Brain microvascular endothelial cell (primary cell): ENCODE measurements around the gene BCL7C.

Experiments
- DNase-seq: peaks from one replicate; pipeline ENCODE4 v3.0.0-alpha.2; 2020
- H3K27ac ChIP-seq: fragments of 250-450 bp; sonication (Bioruptor Pico); 2 replicates; pipeline ENCODE4 v1.5.1; 2020; ENCODE audit warnings: mild to moderate bottlenecking, moderate library complexity
- H3K27me3 ChIP-seq: fragments of 250-450 bp; sonication (Bioruptor Pico); replicated peaks from 2 replicates; pipeline ENCODE4 v1.5.1; 2020; ENCODE audit warnings: mild to moderate bottlenecking
- H3K36me3 ChIP-seq: fragments of 250-450 bp; sonication (Bioruptor Pico); replicated peaks from 2 replicates; pipeline ENCODE4 v1.5.1; 2020; ENCODE audit warnings: mild to moderate bottlenecking
- H3K4me3 ChIP-seq: 2 replicates; pipeline ENCODE4 v1.5.1; 2011; ENCODE audit warnings: low read depth, mild to moderate bottlenecking, control low read depth, low read length, moderate library complexity
- CTCF ChIP-seq: IDR thresholded peaks from 2 replicates; pipeline ENCODE4 v1.5.1; 2011; ENCODE audit warnings: low read depth, mild to moderate bottlenecking, moderate library complexity, low read length, control low read depth, inconsistent platforms; ENCODE audit errors: missing control alignments
- in situ Hi-C: cut with HindIII; loops from 2 replicates; pipeline ENCODE4 v1.10.0; 2017; ENCODE audit warnings: low sequenced_read_pairs, low pct_ligation_motif_present

The BCL7C gene

GRCh38 chr16:30907064-30907463 lies 13.2 kb upstream of the BCL7C start:
- H3K27ac ChIP-seq, result no peak overlapping the region
- H3K36me3 ChIP-seq, result no peaks in the 10 kb centered on the region
- TF ChIP-seq CTCF, result no peak
- no peak overlapping the region for H3K4me3 ChIP-seq
- DNase-seq, result no peak
- in situ Hi-C loops, result no loop called here
- H3K27me3 ChIP-seq, result no peaks in the 10 kb centered on the region

DNA sequence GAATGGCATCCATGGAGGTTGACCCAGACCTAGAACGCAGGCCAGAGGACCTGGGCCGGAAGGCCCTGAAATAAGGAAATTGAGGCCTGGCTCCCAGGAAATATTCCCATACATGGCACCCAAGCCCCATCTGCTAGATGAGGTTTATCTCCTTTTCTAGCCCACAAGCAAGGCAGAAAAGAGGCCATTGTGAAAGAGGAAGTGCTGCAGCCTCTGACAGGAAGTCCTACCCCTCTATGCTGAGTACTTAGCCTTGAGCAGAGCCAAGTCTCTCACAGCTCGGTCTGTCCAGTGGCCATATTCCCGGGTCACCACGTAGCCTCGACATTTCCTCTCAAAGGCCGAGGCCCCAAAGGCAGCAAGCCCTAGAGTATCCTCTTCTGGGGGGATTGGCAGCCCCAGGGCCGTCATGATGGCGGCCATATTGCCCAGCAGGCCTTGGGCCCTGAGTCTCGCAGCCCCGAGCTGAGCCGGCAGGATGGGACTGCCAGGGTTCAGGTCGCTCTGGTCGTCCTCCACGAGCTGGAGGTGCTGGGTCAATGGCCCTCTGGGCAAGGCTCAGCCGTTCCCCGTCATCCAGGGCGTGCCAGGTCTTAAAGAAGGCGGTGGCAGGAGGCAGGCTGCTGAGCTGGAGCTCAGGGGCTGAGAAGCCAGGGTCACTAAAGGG lies 10.4 kb upstream of the BCL7C start:
- TF ChIP-seq CTCF, result no peak
- no peak for DNase-seq
- no peak overlapping the region for H3K4me3 ChIP-seq
- H3K27ac ChIP-seq, result no peak overlapping the region
- H3K36me3 ChIP-seq, result no peaks in the 10 kb centered on the region
- no peaks in the 10 kb centered on the region for H3K27me3 ChIP-seq
- in situ Hi-C loops, result no loop called here

DNA sequence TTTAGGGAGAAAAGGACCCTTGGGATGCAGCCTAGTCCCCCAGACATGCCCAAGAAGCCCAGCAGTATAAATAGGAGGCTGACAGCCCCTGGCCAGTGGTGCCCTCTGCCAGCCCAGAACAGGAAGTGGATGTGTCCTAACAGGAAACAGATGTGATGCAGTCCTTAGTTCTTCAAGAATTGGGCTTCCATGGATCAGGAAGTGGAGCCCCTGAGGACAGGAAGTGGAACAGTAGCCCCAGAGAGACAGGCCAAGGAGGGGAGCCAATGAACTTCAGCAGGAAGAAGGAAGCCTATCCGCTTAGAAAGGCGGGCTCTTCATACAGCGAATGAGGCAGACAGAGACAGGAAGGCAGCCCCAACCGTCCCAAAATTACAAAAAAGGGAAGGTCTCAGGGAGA lies 9.7 kb upstream of the BCL7C start:
- TF ChIP-seq CTCF, result no peak
- Histone ChIP-seq H3K27me3 (no peaks in the 10 kb centered on the region), H3K4me3 (no peak overlapping the region), H3K36me3 (no peaks in the 10 kb centered on the region), H3K27ac (no peak overlapping the region)
- in situ Hi-C loops, result no loop called here
- no peak for DNase-seq

GRCh38 chr16:30903002-30903401 lies 9.1 kb upstream of the BCL7C start:
- in situ Hi-C loops, result no loop called here
- H3K27ac ChIP-seq, result no peak overlapping the region
- H3K36me3 ChIP-seq, result no peaks in the 10 kb centered on the region
- no peak for DNase-seq
- no peak overlapping the region for H3K4me3 ChIP-seq
- peak; percentile 0 for TF ChIP-seq CTCF
- no peaks in the 10 kb centered on the region for H3K27me3 ChIP-seq

DNA sequence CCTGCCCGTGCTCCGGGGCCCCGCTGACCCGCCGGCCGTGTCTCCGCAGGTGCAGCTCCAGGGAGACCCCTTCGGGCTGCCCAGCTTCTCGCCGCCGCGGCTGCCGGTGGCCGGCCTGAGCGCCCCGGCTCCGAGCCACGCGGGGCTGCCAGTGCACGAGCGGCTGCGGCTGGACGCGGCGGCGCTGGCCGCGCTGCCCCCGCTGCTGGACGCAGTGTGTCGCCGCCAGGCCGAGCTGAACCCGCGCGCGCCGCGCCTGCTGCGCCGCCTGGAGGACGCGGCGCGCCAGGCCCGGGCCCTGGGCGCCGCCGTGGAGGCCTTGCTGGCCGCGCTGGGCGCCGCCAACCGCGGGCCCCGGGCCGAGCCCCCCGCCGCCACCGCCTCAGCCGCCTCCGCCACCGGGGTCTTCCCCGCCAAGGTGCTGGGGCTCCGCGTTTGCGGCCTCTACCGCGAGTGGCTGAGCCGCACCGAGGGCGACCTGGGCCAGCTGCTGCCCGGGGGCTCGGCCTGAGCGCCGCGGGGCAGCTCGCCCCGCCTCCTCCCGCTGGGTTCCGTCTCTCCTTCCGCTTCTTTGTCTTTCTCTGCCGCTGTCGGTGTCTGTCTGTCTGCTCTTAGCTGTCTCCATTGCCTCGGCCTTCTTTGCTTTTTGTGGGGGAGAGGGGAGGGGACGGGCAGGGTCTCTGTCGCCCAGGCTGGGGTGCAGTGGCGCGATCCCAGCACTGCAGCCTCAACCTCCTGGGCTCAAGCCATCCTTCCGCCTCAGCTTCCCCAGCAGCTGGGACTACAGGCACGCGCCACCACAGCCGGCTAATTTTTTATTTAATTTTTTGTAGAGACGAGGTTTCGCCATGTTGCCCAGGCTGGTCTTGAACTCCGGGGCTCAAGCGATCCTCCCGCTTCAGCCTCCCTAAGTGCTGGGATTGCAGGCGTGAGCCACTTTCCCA lies 8.4 kb upstream of the BCL7C start:
- peak overlapping the region; percentile 68 for H3K27ac ChIP-seq

More for the DNA sequence above, 8.4 kb upstream of the BCL7C start:
- H3K27me3 ChIP-seq, result no peaks in the 10 kb centered on the region
- peak overlapping the region; percentile 53 for H3K4me3 ChIP-seq
- TF ChIP-seq CTCF, result no peak
- peak; percentile 16 for DNase-seq
- H3K36me3 ChIP-seq, result no peaks in the 10 kb centered on the region
- in situ Hi-C loops, result no loop called here
